Right ventricle myocardium inferior (tissue), 1 donor: ENCODE measurements around the gene PMVK. TPM values are rescaled to one million over a fixed set of nuclear protein-coding genes. Genes with fewer than 3 reads are reported as not detected.

Source experiments
- ATAC-seq: fragments of 200-7000 bp; cut with Tn5 transposase; one replicate; pipeline ENCODE4 v1.9.1; 2020; ENCODE audit warnings: mild to moderate bottlenecking, moderate library complexity
- DNase-seq: peaks from one replicate; pipeline ENCODE4 v3.0.0; 2021; ENCODE audit errors: missing footprints
- intact Hi-C: fragments of 100-400 bp; cut with DNase I; formaldehyde crosslinking; loops from one replicate; pipeline ENCODE4 v1.11.0; 2022
- total RNA-seq: library from RNA; stranded (reverse); fragmentation: NEBNext Ultra II Directional; extraction: Animal tissue kit (Norgen Biotek cat#: 25700); gene quantifications from one replicate; pipeline ENCODE4 v1.2.1, GENCODE V29; 2021
- donor health status: DM: no; HTN: yes; CAD: no; lungs with severe emphysema.

PMVK gene
- total RNA-seq, 1 donor from 2014 or later = 71.1 TPM

- intact Hi-C loops = no loop called here
These were observed 19.4 kb upstream of the PMVK start, which contains the start of gene PBXIP1 for GRCh38 chr1:154955718-154956543. TSS of gene PBXIP1 (minus strand) at chr1:154956099. CDS start at chr1:154953721, 2,378 bp downstream.

GRCh38 chr1:154955039-154955717 lies 18.7 kb upstream of the PMVK start:
- DNase-seq (peak; percentile 69), ATAC-seq (no peak)

More at GRCh38 chr1:154955718-154956543, 19.4 kb upstream of the PMVK start, which contains the start of gene PBXIP1:
- ATAC-seq (peak; percentile 84), DNase-seq (peak; percentile 68)

DNA sequence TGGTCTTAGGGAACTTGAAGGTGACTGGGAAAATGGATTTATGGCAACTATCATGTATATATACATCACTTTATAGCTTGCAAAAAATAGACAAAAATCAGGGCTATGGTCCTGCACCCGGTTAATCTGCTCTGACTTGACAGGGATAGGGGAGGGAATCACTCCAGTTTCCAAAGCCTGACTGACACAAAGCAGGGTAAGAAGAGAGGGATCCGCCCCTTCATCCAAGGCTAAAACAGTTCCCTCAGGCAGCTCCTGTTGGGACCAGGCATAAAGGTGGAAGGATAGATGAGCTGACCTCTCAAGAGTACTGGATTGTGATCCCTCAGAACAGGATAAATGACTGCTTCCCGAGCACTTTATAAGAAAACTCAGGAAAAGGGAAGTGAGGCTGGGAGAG lies 18.0 kb upstream of the PMVK start:
- no peak for ATAC-seq
- no peak for DNase-seq
- intact Hi-C loops = no loop called here

More at GRCh38 chr1:154955039-154955717, 18.7 kb upstream of the PMVK start:
- intact Hi-C loops = no loop called here

DNA sequence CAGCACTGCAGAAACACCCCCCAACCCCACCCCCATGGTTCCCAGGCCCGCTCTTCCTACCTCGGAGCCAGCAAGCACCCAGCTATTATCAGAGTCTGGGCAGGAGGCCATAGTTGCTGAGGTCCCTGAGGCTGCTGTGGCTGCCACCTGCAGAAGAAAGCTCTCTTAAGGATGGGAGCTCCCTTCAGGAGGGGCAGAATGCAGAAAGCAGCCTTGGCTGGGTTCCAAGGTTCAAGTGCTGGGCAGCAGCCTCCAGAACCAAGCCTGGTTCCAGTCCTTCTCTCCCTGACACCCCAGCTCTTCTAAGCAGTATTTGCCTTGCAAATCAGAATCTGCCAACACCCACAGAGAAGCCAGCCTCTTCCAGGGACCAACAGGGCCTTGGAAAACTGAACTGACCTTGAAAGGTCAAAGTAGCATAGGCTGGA lies 17.1 kb upstream of the PMVK start:
- no peak for ATAC-seq
- intact Hi-C loops = no loop called here
- peak; percentile 37 for DNase-seq

DNA sequence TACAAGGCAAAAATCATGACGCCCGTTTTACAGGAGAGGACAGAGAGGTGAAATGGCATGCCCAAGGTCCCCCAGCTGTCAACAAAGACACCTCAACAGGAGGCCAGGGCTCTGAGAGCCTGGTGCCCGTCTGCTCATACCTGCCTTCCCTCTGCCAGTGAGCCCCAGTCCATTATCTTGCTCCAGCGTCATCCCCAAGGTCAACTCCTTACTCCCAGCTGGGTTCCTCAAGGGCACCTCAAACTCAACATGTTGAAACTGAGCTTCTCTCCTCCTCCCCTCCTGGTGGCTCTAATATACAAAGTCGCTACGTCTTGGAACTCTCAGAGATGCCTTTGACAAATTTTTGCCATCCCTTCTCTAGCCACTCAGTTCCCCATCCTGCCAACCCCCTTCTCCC lies 16.1 kb upstream of the PMVK start:
- DNase-seq = no peak
- intact Hi-C loops = no loop called here
- no peak for ATAC-seq

GRCh38 chr1:154951901-154952657 lies 15.6 kb upstream of the PMVK start:
- peak; percentile 66 for DNase-seq
- no peak for ATAC-seq
- intact Hi-C loops = no loop called here

DNA sequence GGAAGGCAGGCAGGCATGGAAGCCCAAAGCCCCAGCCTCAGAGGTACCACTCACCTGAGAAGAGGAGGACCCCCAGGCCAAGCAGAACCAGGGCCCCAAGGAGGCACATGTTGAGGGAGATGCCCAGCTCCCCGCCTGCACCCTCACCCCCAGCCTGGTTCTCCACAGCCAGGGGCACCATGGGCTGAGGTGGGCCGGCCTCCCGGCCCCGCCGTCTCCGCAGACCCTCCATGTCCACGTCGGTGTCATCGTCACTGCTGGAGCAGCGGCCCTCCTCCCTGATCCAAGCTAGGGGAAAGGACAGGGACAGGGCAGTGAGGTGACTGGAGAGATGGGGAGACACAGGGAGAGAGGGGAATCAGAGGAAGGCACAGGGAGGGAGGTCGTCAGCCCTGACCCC lies 11.6 kb upstream of the PMVK start:
- ATAC-seq (no peak), DNase-seq (no peak)
- intact Hi-C loops = no loop called here

DNA sequence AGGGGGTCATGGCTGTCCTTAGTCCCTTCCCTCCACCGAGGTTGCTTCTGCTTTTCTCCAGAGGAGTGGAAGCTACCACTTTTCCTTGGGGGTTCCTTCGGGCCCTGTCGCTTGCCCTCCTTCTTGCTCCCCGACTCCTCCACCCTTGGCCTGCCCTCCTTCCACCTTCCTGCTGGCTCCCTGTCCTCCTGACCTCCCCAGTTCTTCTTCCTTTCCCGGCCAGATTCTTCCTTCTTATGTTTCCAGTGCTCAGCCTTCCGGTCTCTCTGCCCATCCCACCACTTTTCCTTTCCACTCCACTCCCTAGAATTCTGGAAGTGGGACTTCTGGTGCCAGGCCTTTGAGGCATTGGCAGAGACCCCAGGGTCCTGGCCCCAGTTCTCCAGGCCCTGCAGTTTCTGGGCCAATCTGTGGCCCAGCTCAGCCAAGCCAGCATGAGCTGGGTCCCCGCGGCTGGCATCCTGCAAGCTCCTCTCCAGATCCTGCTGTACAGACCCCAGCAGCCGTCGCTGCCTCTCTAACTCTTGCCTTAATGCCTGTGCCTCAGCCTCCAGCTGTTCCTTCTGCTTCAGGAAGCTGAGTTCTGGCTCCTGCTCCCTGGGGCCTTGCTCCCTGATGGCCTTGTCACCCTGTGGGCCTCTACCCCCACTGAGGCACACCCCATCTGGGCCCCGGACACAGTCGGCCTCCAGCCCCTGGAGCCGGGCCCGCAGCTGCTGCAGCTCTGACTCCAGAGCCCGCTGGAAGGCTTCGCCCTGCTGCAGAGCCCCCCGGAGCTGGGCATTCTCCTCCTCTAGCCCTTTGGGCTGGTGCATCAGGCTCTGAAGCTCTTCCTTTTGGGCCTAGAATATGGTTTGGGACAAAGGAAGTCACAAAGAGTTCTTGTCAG lies 9.7 kb upstream of the PMVK start:
- ATAC-seq = no peak
- no peak for DNase-seq
- intact Hi-C loops = no loop called here

GRCh38 chr1:154945160-154945961 lies 8.8 kb upstream of the PMVK start:
- ATAC-seq (no peak), DNase-seq (no peak)
- intact Hi-C loops = no loop called here

GRCh38 chr1:154944401-154945159 lies 8.1 kb upstream of the PMVK start:
- DNase-seq (no peak), ATAC-seq (no peak)
- intact Hi-C loops = no loop called here

DNA sequence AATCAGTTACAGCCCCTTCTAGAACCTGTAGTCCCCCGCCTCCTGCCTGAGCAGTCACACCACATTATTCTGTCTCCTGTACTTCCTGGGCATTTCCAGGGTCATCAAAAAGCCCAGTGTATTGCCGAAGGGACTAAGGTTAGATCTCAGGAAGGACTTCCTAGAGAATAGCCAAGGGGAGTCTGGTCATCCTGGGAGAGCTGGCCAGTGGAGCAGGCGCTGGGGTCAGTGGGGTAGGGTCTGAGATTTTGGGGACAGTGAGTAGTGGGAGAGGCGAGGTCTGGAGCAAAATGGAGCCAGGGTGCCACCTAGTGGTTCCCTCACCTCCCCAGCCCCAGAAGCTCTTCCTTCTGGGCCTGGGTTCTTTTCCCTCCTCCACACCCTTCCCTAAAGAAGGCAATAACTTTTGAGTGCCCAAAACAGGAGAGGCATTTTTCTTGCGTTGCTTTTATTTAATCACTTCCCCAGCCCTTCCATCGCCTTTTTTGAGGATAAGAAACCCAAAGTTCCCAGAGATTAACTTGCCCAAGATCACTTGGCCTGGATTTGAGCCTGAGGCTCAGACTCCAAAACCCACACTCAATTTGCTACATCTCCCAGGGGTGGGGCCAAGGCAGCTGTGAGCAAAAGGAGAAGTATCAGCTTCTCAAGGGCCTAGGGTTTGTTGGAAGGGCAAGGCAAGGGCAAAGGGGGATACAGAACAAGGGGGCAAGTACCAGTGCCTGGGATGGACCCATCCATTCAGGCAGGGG lies 7.3 kb upstream of the PMVK start:
- DNase-seq = no peak
- peak; percentile 54 for ATAC-seq
- intact Hi-C loops = no loop called here

DNA sequence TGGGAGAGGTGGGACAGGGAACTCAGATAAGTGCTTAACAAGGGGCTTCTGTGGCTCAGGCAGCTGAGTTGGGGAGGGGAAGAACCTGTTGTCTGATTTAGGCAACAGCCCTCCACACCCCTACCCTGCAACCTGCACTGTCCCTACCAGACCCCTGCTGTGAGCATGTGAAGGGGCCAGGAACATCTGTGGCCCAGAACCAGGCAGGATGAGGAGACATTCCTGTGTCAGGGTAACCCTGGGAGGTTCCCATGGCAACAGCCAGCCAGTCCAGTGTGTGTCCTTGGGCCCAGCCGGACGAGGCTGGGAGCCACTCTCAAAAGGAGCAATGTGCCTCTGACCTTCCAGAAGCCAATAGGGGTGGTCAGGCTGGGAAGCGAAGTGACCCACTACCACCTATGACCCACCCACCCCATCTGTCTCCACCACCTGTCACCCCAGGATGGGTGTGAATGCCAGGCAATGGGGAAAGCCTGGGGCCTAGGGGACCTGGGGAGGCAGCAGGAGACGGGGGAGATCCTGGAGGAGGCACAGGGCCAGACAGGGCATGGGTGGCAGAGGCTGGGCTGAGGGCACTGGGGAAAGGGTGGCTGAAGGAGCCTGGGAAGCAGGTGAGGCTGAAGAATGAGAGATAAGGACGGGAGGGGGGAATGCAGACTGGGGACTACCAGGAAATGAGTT lies 5.0 kb upstream of the PMVK start:
- DNase-seq = no peak
- ATAC-seq = no peak
- intact Hi-C loops = no loop called here

DNA sequence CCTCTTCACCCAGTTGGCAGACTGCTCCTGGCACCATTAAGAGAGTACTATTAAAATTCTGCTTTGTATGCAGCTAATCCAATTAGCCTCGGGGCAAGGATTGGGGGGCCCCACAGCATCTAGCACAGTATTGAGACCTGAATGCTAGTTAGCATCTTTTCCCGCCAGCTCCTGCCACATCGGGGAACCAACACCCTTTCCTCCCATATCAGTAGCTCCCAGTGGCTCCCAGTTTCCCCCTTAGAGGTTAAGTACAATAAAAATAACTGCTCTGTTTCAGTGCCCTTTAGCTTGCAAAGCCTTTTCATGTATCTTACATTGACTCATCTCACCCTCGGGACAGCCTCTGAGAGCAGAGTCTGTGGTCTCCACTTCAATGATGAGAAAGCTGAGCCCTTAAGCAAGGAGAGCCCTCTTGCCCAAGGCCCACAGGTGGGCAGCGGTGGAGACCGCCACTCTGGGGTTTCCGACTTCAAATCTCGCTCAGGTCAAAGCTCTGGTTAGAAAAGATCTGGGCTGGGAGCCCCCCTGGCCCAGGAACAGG lies 4.2 kb upstream of the PMVK start:
- ATAC-seq (no peak), DNase-seq (no peak)
- intact Hi-C loops = no loop called here

- no peak for DNase-seq
- intact Hi-C loops = no loop called here
- ATAC-seq = no peak
These were observed 3.7 kb upstream of the PMVK start for GRCh38 chr1:154940213-154940560.

DNA sequence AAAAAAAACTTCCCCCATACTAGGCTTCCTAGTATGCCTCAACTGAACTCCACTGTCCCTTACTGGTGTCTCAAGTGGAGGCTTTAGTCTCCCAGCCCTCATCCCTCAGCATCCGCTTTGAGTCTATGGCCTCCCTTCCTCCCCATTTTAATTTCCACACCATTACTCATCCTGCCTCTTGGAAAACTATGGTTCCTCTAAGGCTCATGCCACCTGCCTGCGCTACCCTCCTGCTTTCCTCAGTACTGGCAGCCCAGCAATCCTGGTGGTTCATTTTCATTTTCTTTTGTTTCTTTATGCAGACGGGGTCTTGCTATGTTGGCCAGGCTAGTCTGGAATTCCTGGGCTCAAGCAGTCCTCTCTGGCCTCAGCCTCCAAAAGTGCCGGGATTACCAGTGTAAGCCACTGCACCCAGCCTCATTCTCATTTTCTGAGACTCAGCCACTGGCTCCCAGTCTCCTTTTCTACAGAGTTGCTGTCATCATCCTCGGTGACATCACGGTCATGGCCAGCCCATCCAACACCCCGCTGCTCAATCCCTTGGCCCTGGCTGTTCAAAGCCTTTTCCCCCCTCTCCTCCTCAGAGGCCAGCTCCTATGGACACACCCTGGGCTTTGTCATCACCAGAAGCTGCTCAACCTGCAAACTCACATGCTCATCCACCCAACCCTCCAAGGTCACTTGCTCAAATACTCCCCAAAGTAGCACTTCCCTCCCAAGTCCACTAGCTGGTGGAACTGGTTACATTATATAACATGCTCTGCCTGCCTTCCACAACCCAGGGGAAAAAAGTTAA lies 2.3 kb upstream of the PMVK start:
- no peak for ATAC-seq
- DNase-seq = no peak
- intact Hi-C loops = no loop called here
